Smooth muscle cell (in vitro differentiated cells): ENCODE measurements around the gene COL27A1. TPM values are rescaled to one million over a fixed set of nuclear protein-coding genes. Genes with fewer than 3 reads are reported as not detected.

Experiments
- DNase-seq: peaks from one replicate; lab custom pipeline; 2025; ENCODE audit not compliant: unreplicated experiment; lab: John Stamatoyannopoulos, UW
- H2AFZ ChIP-seq: fragments of 200-600 bp; sonication (generic); 2 replicates; pipeline ENCODE4 v1.6.0; 2016; ENCODE audit warnings: antibody characterized with exemption, low read depth, mild to moderate bottlenecking
- H3F3A ChIP-seq: fragments of 200-600 bp; sonication (generic); 2 replicates; pipeline ENCODE4 v1.6.0; 2017; ENCODE audit warnings: antibody characterized with exemption, low read depth
- H3K27ac ChIP-seq: fragments of 200-600 bp; sonication (generic); 2 replicates; pipeline ENCODE4 v1.5.1; 2016; ENCODE audit warnings: low read depth, mild to moderate bottlenecking
- H3K27me3 ChIP-seq: fragments of 200-600 bp; sonication (generic); 2 replicates; pipeline ENCODE4 v1.6.1; 2016; ENCODE audit warnings: low read depth, mild to moderate bottlenecking
- H3K36me3 ChIP-seq: fragments of 200-600 bp; sonication (generic); 2 replicates; pipeline ENCODE4 v1.5.1; 2016; ENCODE audit warnings: low read depth
- H3K4me1 ChIP-seq: fragments of 200-600 bp; sonication (generic); 2 replicates; pipeline ENCODE4 v1.5.1; 2016; ENCODE audit warnings: low read depth
- H3K4me2 ChIP-seq: fragments of 200-600 bp; sonication (generic); 2 replicates; pipeline ENCODE4 v1.6.0; 2016; ENCODE audit warnings: mild to moderate bottlenecking
- H3K4me3 ChIP-seq: fragments of 200-600 bp; sonication (generic); 2 replicates; pipeline ENCODE4 v1.5.1; 2016; ENCODE audit warnings: mild to moderate bottlenecking
- H3K79me2 ChIP-seq: fragments of 200-600 bp; sonication (generic); 2 replicates; pipeline ENCODE4 v1.6.0; 2016; ENCODE audit warnings: low read depth, mild to moderate bottlenecking
- H3K9ac ChIP-seq: fragments of 200-600 bp; sonication (generic); 2 replicates; pipeline ENCODE4 v1.6.0; 2016; ENCODE audit warnings: low read depth
- H3K9me3 ChIP-seq: fragments of 200-600 bp; sonication (generic); replicated peaks from 2 replicates; pipeline ENCODE4 v1.5.1; 2016; ENCODE audit warnings: low read depth
- H4K20me1 ChIP-seq: fragments of 200-600 bp; sonication (generic); 2 replicates; pipeline ENCODE4 v1.6.0; 2016; ENCODE audit warnings: low read depth
- CTCF ChIP-seq: fragments of 200-600 bp; sonication (generic); IDR thresholded peaks from 2 replicates; pipeline ENCODE4 v1.5.1; 2017; ENCODE audit warnings: borderline replicate concordance, mild to moderate bottlenecking, antibody characterized with exemption; ENCODE audit not compliant: insufficient read depth, poor library complexity, severe bottlenecking
- WGBS: methylation state at CpG from one replicate; pipeline ENCODE4 v1.1.7; 2016; ENCODE audit warnings: low lambda C conversion rate; 5-methylcytosine and 5-hydroxymethylcytosine counted together
- polyA plus RNA-seq: library from polyadenylated mRNA; unstranded; fragments of >200 nt; fragmentation: Nextera tagmentation; extraction: Ambion mirVana; gene quantifications from 2 replicates; pipeline ENCODE4 v1.2.1, GENCODE V29; 2016
- total RNA-seq: library from RNA; depleted of rRNA; stranded (reverse); fragments of >200 nt; gene quantifications from 2 replicates; pipeline ENCODE4 v1.2.3, GENCODE V29; 2014

The COL27A1 gene
- total and polyA plus RNA-seq, 2 experiments from 2014 or later = 18.1 to 19.9 TPM

DNA sequence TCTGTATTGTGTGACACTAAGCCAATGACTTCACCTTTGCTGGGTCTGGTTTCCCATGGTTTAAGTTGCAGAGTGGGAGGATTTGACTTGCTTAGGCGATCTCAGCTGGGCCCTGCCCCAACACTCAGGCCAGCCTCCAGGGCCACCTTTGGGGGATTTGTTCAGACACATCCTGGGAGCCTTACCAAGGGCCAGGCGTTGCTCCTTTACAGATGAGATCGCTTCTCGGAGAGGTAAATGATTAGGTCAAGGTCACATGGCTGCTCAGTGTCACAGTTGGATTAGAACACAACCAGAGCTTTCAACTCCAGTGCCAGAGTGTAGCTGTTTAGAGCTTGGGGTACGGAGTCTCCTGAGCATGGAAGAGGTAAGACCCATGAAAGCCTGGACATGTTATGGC is 57.5 kb downstream of the COL27A1 start:
- H3K9me3 ChIP-seq = no peaks in the 10 kb centered on the region
- no peak for DNase-seq
- H4K20me1 ChIP-seq = no peaks in the 10 kb centered on the region
- H2AFZ ChIP-seq = no peak overlapping the region
- no peak overlapping the region for H3K4me2 ChIP-seq
- no peaks in the 10 kb centered on the region for H3K27me3 ChIP-seq
- WGBS = 92% methylated on average over 5 of the region's 5 CpGs
- no peak overlapping the region for H3K4me3 ChIP-seq
- no peaks in the 10 kb centered on the region for H3K36me3 ChIP-seq
- H3F3A ChIP-seq = peaks cover 3% of the 10 kb centered on the region
- no peaks in the 10 kb centered on the region for H3K4me1 ChIP-seq
- no peaks in the 10 kb centered on the region for H3K79me2 ChIP-seq
- H3K9ac ChIP-seq = no peak overlapping the region
- H3K27ac ChIP-seq = no peak overlapping the region
- TF ChIP-seq CTCF = no peak

GRCh38 chr9:114213566-114213965 is 58.2 kb downstream of the COL27A1 start:
- Histone ChIP-seq H3K4me2 (no peak overlapping the region), H2AFZ (no peak overlapping the region), H3K79me2 (no peaks in the 10 kb centered on the region), H3K4me3 (no peak overlapping the region), H3K9me3 (no peaks in the 10 kb centered on the region), H3F3A (peaks cover 3% of the 10 kb centered on the region), H3K9ac (no peak overlapping the region), H3K4me1 (no peaks in the 10 kb centered on the region), H4K20me1 (no peaks in the 10 kb centered on the region), H3K36me3 (no peaks in the 10 kb centered on the region), H3K27ac (no peak overlapping the region), H3K27me3 (no peaks in the 10 kb centered on the region)
- 91% methylated on average over 6 of the region's 6 CpGs for WGBS
- TF ChIP-seq CTCF = no peak
- DNase-seq = no peak

- Histone ChIP-seq H2AFZ (no peak overlapping the region), H3K4me2 (no peak overlapping the region), H3K9ac (no peak overlapping the region), H3K4me3 (no peak overlapping the region), H3F3A (peaks cover 3% of the 10 kb centered on the region), H3K27ac (no peak overlapping the region), H4K20me1 (no peaks in the 10 kb centered on the region), H3K4me1 (no peaks in the 10 kb centered on the region), H3K79me2 (no peaks in the 10 kb centered on the region), H3K27me3 (no peaks in the 10 kb centered on the region), H3K36me3 (no peaks in the 10 kb centered on the region), H3K9me3 (no peaks in the 10 kb centered on the region)
- WGBS = 90% methylated on average over 6 of the region's 6 CpGs
- no peak for TF ChIP-seq CTCF
- DNase-seq = no peak
These were observed 58.8 kb downstream of the COL27A1 start for GRCh38 chr9:114214181-114214580.

- WGBS = 89% methylated on average over 7 of the region's 7 CpGs
- Histone ChIP-seq H4K20me1 (no peaks in the 10 kb centered on the region), H3K27ac (no peak overlapping the region), H2AFZ (no peak overlapping the region), H3K4me2 (no peak overlapping the region), H3K9ac (no peak overlapping the region), H3K4me3 (no peak overlapping the region), H3K79me2 (no peaks in the 10 kb centered on the region), H3K27me3 (no peaks in the 10 kb centered on the region), H3K36me3 (no peaks in the 10 kb centered on the region), H3K9me3 (no peaks in the 10 kb centered on the region), H3K4me1 (no peaks in the 10 kb centered on the region), H3F3A (peaks cover 9% of the 10 kb centered on the region)
- no peak for TF ChIP-seq CTCF
- DNase-seq = no peak
These were observed 59.5 kb downstream of the COL27A1 start for GRCh38 chr9:114214686-114215414.
